Endothelial cell (in vitro differentiated cells): ENCODE results near the gene TMEM134. TPM values are rescaled to one million over a fixed set of nuclear protein-coding genes. Genes with fewer than 3 reads are reported as not detected.

Source experiments
- DNase-seq: peaks from one replicate; pipeline ENCODE4 v3.0.0; 2021; ENCODE audit warnings: low spot score
- H3K27ac Mint-ChIP-seq: one replicate; pipeline ENCODE4 v1.8.0; 2021; ENCODE audit warnings: mixed read lengths, inconsistent platforms; ENCODE audit not compliant: unreplicated experiment
- H3K27me3 Mint-ChIP-seq: one replicate; pipeline ENCODE4 v1.8.0; 2021; ENCODE audit warnings: mild to moderate bottlenecking, moderate library complexity, mixed read lengths, inconsistent platforms; ENCODE audit not compliant: unreplicated experiment
- H3K36me3 Mint-ChIP-seq: one replicate; pipeline ENCODE4 v1.8.0; 2021; ENCODE audit warnings: mild to moderate bottlenecking, low read depth, mixed read lengths, inconsistent platforms; ENCODE audit not compliant: unreplicated experiment
- H3K4me1 Mint-ChIP-seq: one replicate; pipeline ENCODE4 v1.8.0; 2021; ENCODE audit warnings: mild to moderate bottlenecking, mixed read lengths, inconsistent platforms; ENCODE audit not compliant: unreplicated experiment
- H3K4me3 Mint-ChIP-seq: one replicate; pipeline ENCODE4 v1.8.0; 2021; ENCODE audit warnings: mild to moderate bottlenecking, mixed read lengths, inconsistent platforms; ENCODE audit not compliant: unreplicated experiment
- H3K9me3 Mint-ChIP-seq: one replicate; pipeline ENCODE4 v1.8.0; 2021; ENCODE audit warnings: mixed read lengths, inconsistent platforms; ENCODE audit not compliant: unreplicated experiment
- CTCF ChIP-seq: fragments of 200-600 bp; sonication (generic); IDR thresholded peaks from one replicate; pipeline ENCODE4 v1.5.0; 2021; ENCODE audit warnings: antibody characterized with exemption; ENCODE audit not compliant: unreplicated experiment
- total RNA-seq: library from RNA; stranded (reverse); fragmentation: NEBNext Ultra II Directional; extraction: Animal tissue kit (Norgen Biotek cat#: 25700); gene quantifications from one replicate; pipeline ENCODE4 v1.2.1, GENCODE V29; 2021; ENCODE audit not compliant: unreplicated experiment

Gene TMEM134
- total RNA-seq, 1 donor from 2014 or later: 47.4 TPM

GRCh38 chr11:67470337-67471002 lies 1.4 kb upstream of the TMEM134 start:
- Mint-ChIP-seq H3K36me3 (no peaks in the 10 kb centered on the region), H3K4me3 (peak overlapping the region; percentile 56), H3K4me1 (peaks cover 6% of the 10 kb centered on the region), H3K27me3 (peaks cover 2% of the 10 kb centered on the region), H3K27ac (no peak overlapping the region), H3K9me3 (no peaks in the 10 kb centered on the region)
- DNase-seq: no peak
- no peak for TF ChIP-seq CTCF

GRCh38 chr11:67469508-67469811 lies 409 bp upstream of the TMEM134 start:
- Mint-ChIP-seq H3K27me3 (peaks cover 2% of the 10 kb centered on the region), H3K4me3 (peak overlapping the region; percentile 71), H3K9me3 (no peaks in the 10 kb centered on the region), H3K27ac (no peak overlapping the region), H3K36me3 (no peaks in the 10 kb centered on the region), H3K4me1 (peaks cover 10% of the 10 kb centered on the region)
- no peak for TF ChIP-seq CTCF
- no peak for DNase-seq

- H3K27me3 Mint-ChIP-seq: peaks cover 4% of the 10 kb centered on the region
- H3K27ac Mint-ChIP-seq: no peak overlapping the region
- DNase-seq: no peak
- peaks cover 10% of the 10 kb centered on the region for H3K4me1 Mint-ChIP-seq
- H3K4me3 Mint-ChIP-seq: peak overlapping the region; percentile 88
- H3K36me3 Mint-ChIP-seq: no peaks in the 10 kb centered on the region
- no peaks in the 10 kb centered on the region for H3K9me3 Mint-ChIP-seq
- TF ChIP-seq CTCF: no peak
Measured at GRCh38 chr11:67468456-67468758, 644 bp downstream of the TMEM134 start.

- no peaks in the 10 kb centered on the region for H3K9me3 Mint-ChIP-seq
- TF ChIP-seq CTCF: no peak
- H3K27me3 Mint-ChIP-seq: peaks cover 4% of the 10 kb centered on the region
- H3K36me3 Mint-ChIP-seq: no peaks in the 10 kb centered on the region
- peak overlapping the region; percentile 88 for H3K4me3 Mint-ChIP-seq
- no peak for DNase-seq
- no peak overlapping the region for H3K27ac Mint-ChIP-seq
- H3K4me1 Mint-ChIP-seq: peaks cover 10% of the 10 kb centered on the region
Measured at GRCh38 chr11:67468056-67468455, 995 bp downstream of the TMEM134 start.

GRCh38 chr11:67466962-67467771 lies 1.9 kb downstream of the TMEM134 start:
- no peak overlapping the region for H3K27ac Mint-ChIP-seq
- H3K36me3 Mint-ChIP-seq: no peaks in the 10 kb centered on the region
- H3K4me3 Mint-ChIP-seq: peak overlapping the region; percentile 62
- H3K4me1 Mint-ChIP-seq: peaks cover 10% of the 10 kb centered on the region
- TF ChIP-seq CTCF: no peak
- DNase-seq: no peak
- no peaks in the 10 kb centered on the region for H3K9me3 Mint-ChIP-seq
- peaks cover 4% of the 10 kb centered on the region for H3K27me3 Mint-ChIP-seq
